Left ventricle myocardium superior (tissue), 1 donor: ENCODE measurements around the gene DOCK1. TPM values are rescaled to one million over a fixed set of nuclear protein-coding genes. Genes with fewer than 3 reads are reported as not detected.

Experiments
- ATAC-seq: fragments of 200-7000 bp; cut with Tn5 transposase; one replicate; pipeline ENCODE4 v1.9.1; 2020; ENCODE audit warnings: mild to moderate bottlenecking, moderate library complexity
- DNase-seq: peaks from one replicate; pipeline ENCODE4 v3.0.0-alpha.2; 2020
- intact Hi-C: fragments of 100-400 bp; cut with micrococcal nuclease; formaldehyde crosslinking; loops from one replicate; pipeline ENCODE4 v1.11.0; 2022
- total RNA-seq: library from RNA; stranded (reverse); fragmentation: NEBNext Ultra II Directional; extraction: Animal tissue kit (Norgen Biotek cat#: 25700); gene quantifications from one replicate; pipeline ENCODE4 v1.2.1, GENCODE V29; 2021
- donor health status: DM: no; HTN: yes; CAD: no; lungs with severe emphysema.

DOCK1 gene
- total RNA-seq, 1 donor from 2014 or later = 16.3 TPM

DNA sequence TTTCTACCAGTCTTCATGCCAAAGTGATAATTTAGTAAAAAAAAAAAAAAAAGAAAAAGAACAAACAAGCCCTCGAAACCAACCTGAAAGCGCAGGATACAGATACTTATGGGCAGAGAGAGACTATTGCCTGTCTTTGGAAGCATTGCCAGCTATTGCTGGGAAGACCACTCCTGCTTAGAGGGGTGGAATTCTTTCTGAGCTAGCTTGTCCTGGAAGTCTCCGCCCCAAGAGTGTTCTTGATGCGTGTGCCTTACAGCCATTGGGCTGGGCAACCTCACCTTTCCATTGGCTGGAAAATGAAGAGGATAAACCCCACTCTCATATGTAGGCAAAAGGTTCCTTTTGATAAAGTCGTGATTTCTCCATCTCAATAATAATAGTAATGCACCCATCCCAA lies 311.0 kb downstream of the DOCK1 start:
- ATAC-seq (no peak), DNase-seq (no peak)
- intact Hi-C loops = no loop called here

GRCh38 chr10:127216786-127217185 lies 311.6 kb downstream of the DOCK1 start:
- ATAC-seq (no peak), DNase-seq (no peak)
- intact Hi-C loops = no loop called here

DNA sequence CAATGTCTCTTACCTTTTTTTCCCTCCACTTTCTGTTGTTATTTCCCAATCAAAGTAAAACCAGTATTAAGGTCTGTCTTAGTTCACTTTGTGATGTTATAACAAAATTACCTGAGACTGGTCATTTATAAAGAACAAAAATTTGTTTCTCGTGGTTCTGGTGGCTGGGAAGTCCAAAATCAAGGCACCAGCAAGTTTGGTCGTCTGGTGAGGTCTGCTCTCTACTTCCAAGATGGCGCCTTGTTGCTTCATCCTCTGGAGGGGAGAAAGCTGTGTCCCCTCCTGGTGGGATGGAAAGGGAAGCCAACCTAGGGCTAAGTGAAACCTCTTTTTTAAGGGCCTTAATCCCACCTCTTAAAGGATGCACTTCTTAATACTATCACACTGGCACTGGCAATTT lies 313.4 kb downstream of the DOCK1 start:
- DNase-seq (no peak), ATAC-seq (no peak)
- intact Hi-C loops = no loop called here

DNA sequence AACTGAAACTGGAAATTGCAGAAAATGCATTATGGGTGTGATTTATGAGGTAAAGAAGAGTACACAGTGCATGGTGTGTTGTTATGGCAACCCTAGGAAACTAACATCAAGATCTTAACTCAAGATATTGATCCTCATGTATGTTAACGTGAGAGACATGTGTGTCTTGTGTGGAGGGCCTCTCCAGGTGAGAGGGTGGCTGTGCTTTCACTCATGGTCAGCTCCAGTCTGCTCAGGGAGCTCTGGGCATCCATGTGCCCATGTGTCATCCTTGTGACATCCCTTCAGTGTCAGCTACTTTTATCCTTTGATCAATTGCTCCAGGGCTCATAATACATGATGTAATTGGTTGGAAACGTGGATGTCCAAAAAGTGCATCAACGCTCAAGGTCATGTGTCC lies 316.1 kb downstream of the DOCK1 start:
- intact Hi-C loops = no loop called here
- DNase-seq = no peak
- ATAC-seq = no peak

DNA sequence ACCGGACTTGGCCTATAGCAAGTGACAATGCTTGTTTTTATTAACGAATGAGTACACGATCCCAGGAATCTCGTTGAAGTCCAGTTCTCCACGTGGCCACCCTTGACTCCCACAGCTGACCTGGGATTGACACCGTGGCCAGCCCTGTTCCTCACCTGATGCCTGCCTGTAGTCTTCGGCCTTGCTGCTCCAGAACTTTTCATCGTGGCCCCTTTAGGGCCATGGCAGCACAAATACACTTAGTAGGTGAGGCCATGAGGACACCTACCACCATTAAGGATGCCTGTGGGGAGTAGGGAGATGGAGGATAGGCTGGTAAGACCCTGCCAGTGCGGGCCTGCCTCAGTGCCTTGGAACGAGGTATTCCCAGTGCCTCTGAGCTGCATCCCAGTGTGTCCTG lies 321.8 kb downstream of the DOCK1 start:
- DNase-seq (no peak), ATAC-seq (no peak)
- intact Hi-C loops = no loop called here

GRCh38 chr10:127227663-127228062 lies 322.4 kb downstream of the DOCK1 start:
- intact Hi-C loops = no loop called here
- ATAC-seq (no peak), DNase-seq (no peak)

DNA sequence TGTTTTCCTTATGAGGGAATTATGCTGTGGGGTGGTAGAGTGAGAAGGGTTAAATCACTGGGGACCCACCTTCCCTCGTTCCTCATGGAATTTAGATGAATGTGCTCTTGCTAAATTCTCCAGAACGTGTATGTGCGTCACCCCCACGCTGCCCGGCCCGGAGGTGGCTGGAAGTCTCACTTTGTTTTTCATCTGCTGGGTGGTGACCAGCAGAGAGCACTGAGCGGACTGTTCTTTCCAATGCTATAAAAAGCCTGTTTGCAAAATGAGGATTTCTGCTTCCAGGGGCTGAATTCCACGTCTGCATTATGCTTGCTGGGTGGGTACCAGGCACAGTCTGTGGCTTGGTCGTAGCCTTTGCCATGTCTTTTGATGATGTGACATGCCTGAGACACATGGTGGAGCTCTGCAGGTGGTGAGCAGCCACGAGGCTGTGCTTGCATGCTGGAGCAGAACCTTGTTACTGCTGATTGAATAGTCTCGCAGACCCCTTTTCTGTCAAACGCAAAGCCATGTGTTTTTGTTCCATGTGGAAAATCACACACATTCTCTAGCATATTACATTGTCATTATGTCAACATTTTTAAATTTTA lies 323.1 kb downstream of the DOCK1 start:
- intact Hi-C loops = no loop called here

DNA sequence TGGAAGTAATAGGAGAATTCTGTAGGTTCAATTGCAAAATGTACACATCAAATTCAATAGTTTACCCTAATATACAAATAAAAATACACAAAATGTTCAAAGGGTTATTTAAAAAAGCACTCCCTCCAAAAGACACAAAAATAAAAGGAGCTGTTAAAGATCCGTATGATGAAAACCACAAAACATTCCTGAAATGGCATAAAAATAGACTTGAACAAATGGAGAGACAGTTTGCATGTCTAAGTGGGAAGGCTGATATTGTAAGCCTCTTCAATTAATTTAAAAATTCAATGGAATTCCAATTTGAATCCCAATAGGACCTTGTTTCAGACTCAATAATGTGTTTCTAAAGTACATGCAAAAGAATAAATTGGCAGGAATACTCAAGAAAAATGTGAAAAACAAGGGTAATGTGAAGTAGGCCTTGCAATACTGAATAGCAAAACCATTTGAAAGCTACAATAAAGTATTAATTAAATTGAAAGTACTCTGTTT lies 329.1 kb downstream of the DOCK1 start:
- DNase-seq = no peak
- intact Hi-C loops = no loop called here
- ATAC-seq = no peak

More for the DNA sequence above, 323.1 kb downstream of the DOCK1 start:
- DNase-seq = no peak
- no peak for ATAC-seq

DNA sequence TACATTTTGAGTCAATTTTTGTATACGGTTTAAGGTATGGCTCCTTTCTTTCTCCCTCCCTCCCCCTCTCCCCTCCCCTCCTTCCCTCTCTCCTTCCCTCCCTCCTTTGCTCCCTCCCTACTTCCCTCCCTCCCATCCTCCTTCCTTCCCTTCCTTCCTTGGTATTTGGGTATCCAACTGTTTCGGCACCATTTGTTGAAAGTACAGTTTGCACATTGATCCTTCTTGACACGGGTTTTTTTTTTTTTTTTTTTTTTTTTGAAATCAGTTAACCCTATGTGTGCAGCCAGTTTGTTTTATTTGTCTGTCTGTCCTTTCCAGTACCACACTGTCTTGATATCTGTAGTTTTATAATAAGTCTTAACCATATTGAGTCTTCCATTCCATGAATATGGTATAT lies 331.0 kb downstream of the DOCK1 start:
- intact Hi-C loops = no loop called here
- ATAC-seq (no peak), DNase-seq (no peak)

DNA sequence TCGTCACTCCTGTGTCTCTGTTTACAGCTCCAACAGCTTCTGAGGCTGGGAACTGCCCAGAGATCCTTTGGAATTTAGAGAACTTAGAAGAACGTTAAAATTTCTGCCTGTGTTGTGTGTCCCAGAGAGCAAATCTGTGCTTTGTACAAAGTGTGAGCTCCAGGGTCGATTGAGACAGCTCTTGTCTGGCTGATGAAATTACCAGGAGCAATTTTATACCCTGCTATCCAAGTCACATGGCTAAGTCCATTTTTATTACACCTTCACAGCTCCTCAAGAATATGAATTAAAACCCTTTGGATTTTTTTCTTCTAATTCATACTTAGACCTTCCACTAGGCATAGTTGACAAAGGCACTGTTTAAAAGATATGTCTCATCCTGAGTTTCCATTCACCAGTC lies 337.7 kb downstream of the DOCK1 start:
- no peak for ATAC-seq
- intact Hi-C loops = no loop called here
- DNase-seq = no peak

GRCh38 chr10:127243490-127244272 lies 338.5 kb downstream of the DOCK1 start:
- no peak for ATAC-seq
- intact Hi-C loops = no loop called here
- peak; percentile 33 for DNase-seq

DNA sequence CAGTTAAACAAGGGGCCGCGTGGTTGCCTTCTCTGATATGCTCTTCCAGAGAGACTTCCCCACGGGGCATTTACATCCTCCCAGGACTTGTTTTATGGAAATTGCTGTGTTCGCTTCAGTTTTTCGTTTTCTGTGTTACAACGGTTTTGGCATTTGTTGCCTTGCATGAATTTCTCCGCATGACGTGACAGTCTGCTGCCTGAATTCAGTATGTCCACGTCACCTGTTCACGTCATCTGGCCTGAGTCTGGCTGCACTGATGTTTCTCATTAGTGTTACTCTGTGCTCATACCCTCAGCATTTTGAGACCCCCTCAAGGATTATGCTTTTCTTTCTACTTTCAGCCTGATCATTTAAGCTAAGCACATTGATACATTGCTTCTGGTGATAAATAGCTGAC lies 340.2 kb downstream of the DOCK1 start:
- intact Hi-C loops = no loop called here
- DNase-seq (no peak), ATAC-seq (no peak)

DNA sequence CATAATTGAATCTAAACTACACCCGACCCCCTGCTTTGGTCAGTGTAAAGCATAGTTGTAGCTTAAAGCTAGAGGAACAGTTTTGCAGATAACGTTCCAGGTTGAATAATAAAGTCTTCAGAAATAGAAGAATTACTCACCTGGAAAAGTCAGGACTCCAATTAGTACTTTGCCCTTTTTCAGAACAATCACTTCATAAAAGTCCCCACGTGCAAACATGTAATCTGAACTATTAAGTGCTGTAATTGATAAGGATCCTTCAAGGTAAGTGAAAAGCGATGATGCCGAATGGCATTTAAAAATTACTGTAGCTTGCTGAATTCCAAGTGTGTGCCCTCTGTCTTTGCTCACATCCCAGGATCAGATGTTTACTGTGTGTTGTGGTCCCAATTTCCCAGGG lies 344.8 kb downstream of the DOCK1 start:
- no peak for ATAC-seq
- intact Hi-C loops = no loop called here
- no peak for DNase-seq

DNA sequence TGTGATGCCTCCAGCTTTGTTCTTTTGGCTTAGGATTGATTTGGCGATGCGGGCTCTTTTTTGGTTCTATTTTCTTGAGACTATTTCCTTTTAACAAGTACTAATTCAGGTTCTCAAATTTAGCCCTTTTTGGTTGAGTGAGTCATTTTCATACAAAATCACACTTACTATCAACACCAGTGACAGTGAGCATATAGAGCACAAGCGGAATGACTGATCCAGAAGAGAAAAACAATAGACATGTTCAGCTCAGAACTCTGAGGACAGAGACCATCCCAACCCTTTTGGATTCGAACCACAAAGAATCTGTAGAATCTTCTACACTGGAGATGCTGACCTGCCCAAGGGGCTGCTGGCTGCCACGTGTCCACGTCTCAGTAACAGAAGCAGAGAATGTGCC lies 347.6 kb downstream of the DOCK1 start:
- ATAC-seq (no peak), DNase-seq (no peak)
- intact Hi-C loops = no loop called here

- ATAC-seq = no peak
Observed at GRCh38 chr10:127254276-127254675, 349.0 kb downstream of the DOCK1 start.

GRCh38 chr10:127257395-127257794 lies 352.2 kb downstream of the DOCK1 start:
- intact Hi-C loops = no loop called here
- no peak for ATAC-seq
- DNase-seq = no peak

More at GRCh38 chr10:127254276-127254675, 349.0 kb downstream of the DOCK1 start:
- DNase-seq = no peak
- intact Hi-C loops = no loop called here

- intact Hi-C loops = no loop called here
- no peak for ATAC-seq
Observed at GRCh38 chr10:127259347-127259746, 354.1 kb downstream of the DOCK1 start.

GRCh38 chr10:127262606-127263005 lies 357.4 kb downstream of the DOCK1 start:
- DNase-seq (no peak), ATAC-seq (no peak)
- intact Hi-C loops = no loop called here

More at GRCh38 chr10:127259347-127259746, 354.1 kb downstream of the DOCK1 start:
- DNase-seq = no peak

DNA sequence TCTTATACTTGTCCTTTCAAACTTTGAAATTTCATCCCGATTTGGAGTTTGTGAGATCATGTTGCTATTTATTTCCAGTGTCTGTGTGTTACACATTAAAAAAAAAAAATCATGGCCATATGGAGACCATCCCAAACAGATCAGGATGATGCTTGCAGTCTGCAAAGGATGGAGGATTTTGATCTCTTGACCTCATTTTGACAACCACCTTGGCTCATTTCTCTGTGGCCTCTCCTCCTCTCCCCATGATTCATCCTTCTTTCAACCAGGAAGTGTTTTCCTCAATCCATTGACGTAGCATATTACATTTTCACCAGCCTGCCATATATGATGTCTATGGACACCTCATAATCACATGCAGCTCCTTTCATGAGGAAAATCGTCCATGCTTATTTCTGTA lies 360.1 kb downstream of the DOCK1 start:
- DNase-seq (no peak), ATAC-seq (no peak)
- intact Hi-C loops = no loop called here

- DNase-seq (no peak), ATAC-seq (no peak)
- intact Hi-C loops = no loop called here
Observed at GRCh38 chr10:127266431-127266830, 361.2 kb downstream of the DOCK1 start.

DNA sequence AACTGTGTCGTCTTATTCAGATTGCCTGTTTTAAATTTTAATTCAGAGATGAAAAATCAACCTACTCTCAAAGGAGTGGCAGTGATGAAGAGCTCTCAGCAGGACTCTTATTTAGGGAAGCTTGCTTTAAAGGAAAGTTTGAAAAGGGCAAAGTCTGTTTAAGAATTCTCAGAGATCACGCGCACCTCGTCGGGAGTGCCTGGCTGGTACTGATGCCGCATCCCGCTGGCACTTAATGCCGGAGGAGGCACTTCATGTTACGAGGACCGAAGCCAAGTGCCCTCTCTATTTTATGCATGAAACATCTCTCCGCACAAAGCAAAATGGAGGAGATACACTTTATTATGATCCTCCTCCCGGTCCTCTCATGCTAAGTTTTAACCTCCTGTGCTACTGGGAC lies 362.2 kb downstream of the DOCK1 start:
- no peak for ATAC-seq
- DNase-seq = no peak
- intact Hi-C loops = no loop called here
